Liver (tissue), 9 donors: ENCODE measurements around the gene MOXD1. TPM values are rescaled to one million over a fixed set of nuclear protein-coding genes. Genes with fewer than 3 reads are reported as not detected.

Experiments
- DNase-seq: peaks from one replicate; pipeline ENCODE4 v3.0.0-alpha.2; 2017; ENCODE audit warnings: low spot score
- H3K27ac ChIP-seq, 2 donors: one replicate each; pipeline ENCODE4 v1.7.0; 2013; ENCODE audit warnings: inconsistent platforms in 2 of 2, low read length in 2 of 2, control low read depth in 1 of 2, low read depth in 1 of 2, mild to moderate bottlenecking in 1 of 2
- H3K27me3 ChIP-seq, 4 donors: one replicate each; pipeline versions ENCODE4 v1.6.1 to v1.7.0; 2013; ENCODE audit warnings: low read length in 3 of 4, inconsistent platforms in 1 of 4, mild to moderate bottlenecking in 1 of 4, moderate library complexity in 1 of 4; ENCODE audit not compliant: control insufficient read depth in 4 of 4, insufficient read depth in 4 of 4
- H3K36me3 ChIP-seq, 4 donors: one replicate each; pipeline versions ENCODE4 v1.6.1 to v1.7.0; 2013; ENCODE audit warnings: low read length in 3 of 4, mild to moderate bottlenecking in 3 of 4, low read depth in 1 of 4, moderate library complexity in 1 of 4; ENCODE audit not compliant: control insufficient read depth in 4 of 4, insufficient read depth in 3 of 4
- H3K4me1 ChIP-seq, 4 donors: one replicate each; pipeline versions ENCODE4 v1.6.1 to v1.7.0; 2013; ENCODE audit warnings: low read length in 3 of 4, mild to moderate bottlenecking in 3 of 4, moderate library complexity in 1 of 4; ENCODE audit not compliant: control insufficient read depth in 4 of 4, insufficient read depth in 4 of 4
- H3K4me3 ChIP-seq, 3 donors: one replicate each; pipeline versions ENCODE4 v1.6.1 to v1.7.0; 2013; ENCODE audit warnings: low read length in 3 of 3, control low read depth in 1 of 3, low read depth in 1 of 3, mild to moderate bottlenecking in 1 of 3
- H3K9ac ChIP-seq, 2 donors: one replicate each; pipeline ENCODE4 v1.7.0; 2013; ENCODE audit warnings: low read length in 2 of 2, mild to moderate bottlenecking in 2 of 2, moderate library complexity in 2 of 2, control low read depth in 1 of 2, low read depth in 1 of 2
- H3K9me3 ChIP-seq, 4 donors: one replicate each; pipeline versions ENCODE4 v1.6.1 to v1.7.0; 2013; ENCODE audit warnings: low read length in 3 of 4; ENCODE audit not compliant: control insufficient read depth in 4 of 4
- EGR1 ChIP-seq, 2 donors: IDR thresholded peaks; 2 replicates each; pipeline ENCODE4 v1.6.1; 2016 to 2018; ENCODE audit warnings: antibody characterized with exemption in 2 of 2, low read depth in 2 of 2
- FOXA1 ChIP-seq: IDR thresholded peaks from 2 replicates; pipeline ENCODE4 v1.6.1; 2016; ENCODE audit warnings: antibody characterized with exemption
- HNF4A ChIP-seq, 2 donors: conservative IDR thresholded peaks; 2 replicates each; pipeline ENCODE4 v1.6.1; 2016; ENCODE audit warnings: antibody characterized with exemption in 2 of 2, mild to moderate bottlenecking in 2 of 2
- HNF4G ChIP-seq: IDR thresholded peaks from 2 replicates; pipeline ENCODE4 v1.6.1; 2016; ENCODE audit warnings: antibody characterized with exemption
- JUND ChIP-seq, 2 donors: IDR thresholded peaks; 2 replicates each; pipeline ENCODE4 v1.6.1; 2016; ENCODE audit warnings: antibody characterized with exemption in 2 of 2
- RAD21 ChIP-seq, 2 donors: IDR thresholded peaks; 2 replicates each; pipeline ENCODE4 v1.6.1; 2016; ENCODE audit warnings: antibody characterized with exemption in 2 of 2, mild to moderate bottlenecking in 2 of 2
- RXRA ChIP-seq, 2 donors: IDR thresholded peaks; 2 replicates each; pipeline ENCODE4 v1.6.1; 2017 to 2018; ENCODE audit warnings: antibody characterized with exemption in 2 of 2, mild to moderate bottlenecking in 1 of 2
- SP1 ChIP-seq: IDR thresholded peaks from 2 replicates; pipeline ENCODE4 v1.6.1; 2018; ENCODE audit warnings: antibody characterized with exemption, mild to moderate bottlenecking
- TAF1 ChIP-seq: conservative IDR thresholded peaks from 2 replicates; pipeline ENCODE4 v1.6.1; 2016; ENCODE audit warnings: antibody characterized with exemption, mild to moderate bottlenecking
- YY1 ChIP-seq: IDR thresholded peaks from 2 replicates; pipeline ENCODE4 v1.6.1; 2016; ENCODE audit warnings: antibody characterized with exemption, mild to moderate bottlenecking
- WGBS: extraction: QIAGEN DNeasy Blood & Tissue Kit; methylation state at CpG from one replicate; pipeline ENCODE4 v1.1.7; 2013; 5-methylcytosine and 5-hydroxymethylcytosine counted together
- polyA plus RNA-seq, 2 donors: library from polyadenylated mRNA; stranded (reverse) in 1 of 2; unstranded in 1 of 2; fragments of 200-250 nt in 1 of 2; fragments of >200 nt in 1 of 2; fragmentation: Nextera tagmentation in 1 of 2; extraction: Ambion mirVana in 1 of 2; gene quantifications; one replicate each; pipeline versions ENCODE4 v1.2.1 to v1.2.3, GENCODE V29; 2013 to 2015
- total RNA-seq, 2 donors: library from RNA; depleted of rRNA; stranded (reverse); fragments of >200 nt; gene quantifications; one replicate each; pipeline ENCODE4 v1.2.3, GENCODE V29; 2014
- TF ChIP-seq, protein P1 (sequence below): IDR thresholded peaks from 2 replicates; pipeline ENCODE4 v1.6.1; 2016; ENCODE audit warnings: antibody characterized with exemption
- TF ChIP-seq, protein P2 (sequence below): IDR thresholded peaks from 2 replicates; pipeline ENCODE4 v1.6.1; 2016; ENCODE audit warnings: antibody characterized with exemption, mild to moderate bottlenecking
- TF ChIP-seq, protein P3 (sequence below): fragments of 150-350 bp; IDR thresholded peaks from 2 replicates; pipeline ENCODE4 v1.5.1; 2017; ENCODE audit warnings: improper control_type of control experiment, low read depth, low read length; ENCODE audit not compliant: missing input control
- TF ChIP-seq, protein P4 (sequence below): IDR thresholded peaks from 2 replicates; pipeline ENCODE4 v1.6.1; 2016; ENCODE audit warnings: antibody characterized with exemption
- TF ChIP-seq, protein P5 (sequence below): IDR thresholded peaks from 2 replicates; pipeline ENCODE4 v1.6.1; 2016; ENCODE audit warnings: antibody characterized with exemption
- donor health status: healthy.
- donor health status: healthy.
- donor health status: healthy.
- donor health status: healthy.
- donor health status: healthy.

MOXD1 gene
- total and polyA plus RNA-seq, 4 donors, result 0.14 to 0.48 (median 0.24) TPM

DNA sequence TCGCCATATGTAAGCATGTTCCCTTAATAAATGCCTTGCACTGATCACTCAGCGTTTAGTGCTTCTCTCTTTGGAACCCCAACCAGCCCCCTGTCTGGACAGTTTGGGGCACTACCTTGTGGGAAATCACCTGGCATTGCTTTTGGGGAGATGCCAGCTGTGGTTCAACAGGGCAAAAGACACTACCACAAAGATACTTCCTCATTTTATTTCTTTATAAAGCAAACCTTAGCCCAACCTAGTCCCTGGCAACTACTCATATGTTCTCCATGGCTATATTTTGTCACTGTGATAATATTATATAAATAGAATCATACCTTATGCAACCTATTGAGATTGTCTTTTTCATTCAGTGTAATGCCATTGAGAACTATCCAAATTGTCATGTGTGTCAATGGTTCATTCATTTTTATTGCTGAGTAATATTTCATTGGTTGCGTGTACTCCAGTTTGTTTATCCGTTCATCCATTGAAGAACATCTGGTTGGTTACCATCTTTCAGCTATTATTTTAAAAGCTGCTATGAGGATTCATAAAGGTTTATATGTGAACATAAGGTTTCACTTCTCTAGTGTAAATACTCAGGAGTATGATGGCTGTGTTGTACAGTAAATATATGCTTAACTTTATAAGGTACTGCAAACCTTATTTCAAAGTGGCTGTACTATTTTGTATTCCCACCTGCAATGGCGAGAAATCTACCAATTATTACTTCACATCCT lies 114.8 kb downstream of the MOXD1 start:
- H3K4me1 ChIP-seq, result peaks cover 0 to 3% (median 1%) of the 10 kb centered on the region in 4 donors
- TF ChIP-seq HNF4A (conservative IDR thresholded peaks at IDR 0.05), result no peak
- TF ChIP-seq, protein P1, sequence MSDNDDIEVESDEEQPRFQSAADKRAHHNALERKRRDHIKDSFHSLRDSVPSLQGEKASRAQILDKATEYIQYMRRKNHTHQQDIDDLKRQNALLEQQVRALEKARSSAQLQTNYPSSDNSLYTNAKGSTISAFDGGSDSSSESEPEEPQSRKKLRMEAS, result no peak
- TF ChIP-seq, protein P2, sequence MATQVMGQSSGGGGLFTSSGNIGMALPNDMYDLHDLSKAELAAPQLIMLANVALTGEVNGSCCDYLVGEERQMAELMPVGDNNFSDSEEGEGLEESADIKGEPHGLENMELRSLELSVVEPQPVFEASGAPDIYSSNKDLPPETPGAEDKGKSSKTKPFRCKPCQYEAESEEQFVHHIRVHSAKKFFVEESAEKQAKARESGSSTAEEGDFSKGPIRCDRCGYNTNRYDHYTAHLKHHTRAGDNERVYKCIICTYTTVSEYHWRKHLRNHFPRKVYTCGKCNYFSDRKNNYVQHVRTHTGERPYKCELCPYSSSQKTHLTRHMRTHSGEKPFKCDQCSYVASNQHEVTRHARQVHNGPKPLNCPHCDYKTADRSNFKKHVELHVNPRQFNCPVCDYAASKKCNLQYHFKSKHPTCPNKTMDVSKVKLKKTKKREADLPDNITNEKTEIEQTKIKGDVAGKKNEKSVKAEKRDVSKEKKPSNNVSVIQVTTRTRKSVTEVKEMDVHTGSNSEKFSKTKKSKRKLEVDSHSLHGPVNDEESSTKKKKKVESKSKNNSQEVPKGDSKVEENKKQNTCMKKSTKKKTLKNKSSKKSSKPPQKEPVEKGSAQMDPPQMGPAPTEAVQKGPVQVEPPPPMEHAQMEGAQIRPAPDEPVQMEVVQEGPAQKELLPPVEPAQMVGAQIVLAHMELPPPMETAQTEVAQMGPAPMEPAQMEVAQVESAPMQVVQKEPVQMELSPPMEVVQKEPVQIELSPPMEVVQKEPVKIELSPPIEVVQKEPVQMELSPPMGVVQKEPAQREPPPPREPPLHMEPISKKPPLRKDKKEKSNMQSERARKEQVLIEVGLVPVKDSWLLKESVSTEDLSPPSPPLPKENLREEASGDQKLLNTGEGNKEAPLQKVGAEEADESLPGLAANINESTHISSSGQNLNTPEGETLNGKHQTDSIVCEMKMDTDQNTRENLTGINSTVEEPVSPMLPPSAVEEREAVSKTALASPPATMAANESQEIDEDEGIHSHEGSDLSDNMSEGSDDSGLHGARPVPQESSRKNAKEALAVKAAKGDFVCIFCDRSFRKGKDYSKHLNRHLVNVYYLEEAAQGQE, result no peak
- no peak for TF ChIP-seq HNF4G
- no peak for TF ChIP-seq EGR1 (IDR thresholded peaks at IDR 0.05; ENCODE audit: low read depth in 2 of 2)
- TF ChIP-seq, protein P3, sequence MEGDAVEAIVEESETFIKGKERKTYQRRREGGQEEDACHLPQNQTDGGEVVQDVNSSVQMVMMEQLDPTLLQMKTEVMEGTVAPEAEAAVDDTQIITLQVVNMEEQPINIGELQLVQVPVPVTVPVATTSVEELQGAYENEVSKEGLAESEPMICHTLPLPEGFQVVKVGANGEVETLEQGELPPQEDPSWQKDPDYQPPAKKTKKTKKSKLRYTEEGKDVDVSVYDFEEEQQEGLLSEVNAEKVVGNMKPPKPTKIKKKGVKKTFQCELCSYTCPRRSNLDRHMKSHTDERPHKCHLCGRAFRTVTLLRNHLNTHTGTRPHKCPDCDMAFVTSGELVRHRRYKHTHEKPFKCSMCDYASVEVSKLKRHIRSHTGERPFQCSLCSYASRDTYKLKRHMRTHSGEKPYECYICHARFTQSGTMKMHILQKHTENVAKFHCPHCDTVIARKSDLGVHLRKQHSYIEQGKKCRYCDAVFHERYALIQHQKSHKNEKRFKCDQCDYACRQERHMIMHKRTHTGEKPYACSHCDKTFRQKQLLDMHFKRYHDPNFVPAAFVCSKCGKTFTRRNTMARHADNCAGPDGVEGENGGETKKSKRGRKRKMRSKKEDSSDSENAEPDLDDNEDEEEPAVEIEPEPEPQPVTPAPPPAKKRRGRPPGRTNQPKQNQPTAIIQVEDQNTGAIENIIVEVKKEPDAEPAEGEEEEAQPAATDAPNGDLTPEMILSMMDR, result no peak
- no peak for TF ChIP-seq TAF1
- no peak for TF ChIP-seq JUND (IDR thresholded peaks at IDR 0.05)
- TF ChIP-seq, protein P4, sequence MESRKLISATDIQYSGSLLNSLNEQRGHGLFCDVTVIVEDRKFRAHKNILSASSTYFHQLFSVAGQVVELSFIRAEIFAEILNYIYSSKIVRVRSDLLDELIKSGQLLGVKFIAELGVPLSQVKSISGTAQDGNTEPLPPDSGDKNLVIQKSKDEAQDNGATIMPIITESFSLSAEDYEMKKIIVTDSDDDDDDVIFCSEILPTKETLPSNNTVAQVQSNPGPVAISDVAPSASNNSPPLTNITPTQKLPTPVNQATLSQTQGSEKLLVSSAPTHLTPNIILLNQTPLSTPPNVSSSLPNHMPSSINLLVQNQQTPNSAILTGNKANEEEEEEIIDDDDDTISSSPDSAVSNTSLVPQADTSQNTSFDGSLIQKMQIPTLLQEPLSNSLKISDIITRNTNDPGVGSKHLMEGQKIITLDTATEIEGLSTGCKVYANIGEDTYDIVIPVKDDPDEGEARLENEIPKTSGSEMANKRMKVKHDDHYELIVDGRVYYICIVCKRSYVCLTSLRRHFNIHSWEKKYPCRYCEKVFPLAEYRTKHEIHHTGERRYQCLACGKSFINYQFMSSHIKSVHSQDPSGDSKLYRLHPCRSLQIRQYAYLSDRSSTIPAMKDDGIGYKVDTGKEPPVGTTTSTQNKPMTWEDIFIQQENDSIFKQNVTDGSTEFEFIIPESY, result no peak
- TF ChIP-seq SP1, result no peak
- H3K9ac ChIP-seq, result no peak overlapping the region
- no peak for DNase-seq
- H3K36me3 ChIP-seq, result no peaks in the 10 kb centered on the region
- no peak overlapping the region for H3K4me3 ChIP-seq
- 78% methylated on average over 5 of the region's 5 CpGs for WGBS
- H3K27ac ChIP-seq, result no peak overlapping the region
- no peaks in the 10 kb centered on the region for H3K27me3 ChIP-seq
- H3K9me3 ChIP-seq, result no peaks in the 10 kb centered on the region

DNA sequence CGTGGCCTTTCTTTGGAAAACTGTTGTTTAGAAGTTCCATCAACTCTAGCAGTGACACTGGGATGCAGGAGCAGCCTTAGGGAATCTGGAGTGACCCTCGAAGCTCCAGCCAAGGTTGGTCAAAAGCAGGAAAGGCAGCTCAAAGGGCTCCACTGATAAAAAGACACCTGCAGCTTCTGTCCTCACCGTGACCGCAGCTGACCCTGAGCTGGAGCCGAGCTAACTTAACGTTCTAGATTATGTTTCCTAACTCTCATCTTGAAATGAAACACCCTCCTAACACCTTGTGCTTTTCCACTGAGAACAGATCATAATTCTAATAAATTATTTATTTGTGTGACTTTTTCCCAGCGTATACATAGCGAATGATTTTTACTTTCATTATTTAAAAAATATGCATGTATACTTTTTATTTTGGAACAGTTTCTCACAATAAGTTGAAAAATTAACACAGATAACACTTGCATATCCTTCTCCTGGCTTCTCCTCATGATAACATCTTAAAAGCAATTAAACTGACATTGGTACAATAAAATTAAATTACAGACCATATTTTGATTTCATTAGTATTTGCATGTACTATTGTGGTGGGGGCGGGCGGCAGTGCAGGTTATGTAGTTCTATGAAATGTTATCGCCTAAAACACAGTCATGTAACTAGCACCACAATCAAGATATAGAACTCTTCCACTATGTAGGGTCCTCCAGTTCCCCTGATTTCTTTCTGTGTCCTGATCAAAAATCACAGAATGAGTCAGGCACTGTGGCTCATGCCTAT lies 116.1 kb downstream of the MOXD1 start:
- Histone ChIP-seq H3K27ac (no peak overlapping the region), H3K27me3 (no peaks in the 10 kb centered on the region), H3K4me1 (peaks cover 0 to 3% (median 1%) of the 10 kb centered on the region in 4 donors), H3K36me3 (no peaks in the 10 kb centered on the region), H3K9ac (no peak overlapping the region), H3K4me3 (no peak overlapping the region), H3K9me3 (no peaks in the 10 kb centered on the region)
- no peak for DNase-seq
- 78% methylated on average over 11 of the region's 11 CpGs for WGBS
- no peak for TF ChIP-seq RXRA (IDR thresholded peaks at IDR 0.05)
- TF ChIP-seq YY1, result no peak
- no peak for TF ChIP-seq FOXA1
- TF ChIP-seq HNF4G, result no peak
- TF ChIP-seq, protein P1, result no peak
- TF ChIP-seq JUND (IDR thresholded peaks at IDR 0.05), result no peak
- no peak for TF ChIP-seq RAD21 (IDR thresholded peaks at IDR 0.05)
- TF ChIP-seq, protein P3, result no peak
- no peak for TF ChIP-seq HNF4A (conservative IDR thresholded peaks at IDR 0.05)
- TF ChIP-seq, protein P4, result no peak
- TF ChIP-seq, protein P5, sequence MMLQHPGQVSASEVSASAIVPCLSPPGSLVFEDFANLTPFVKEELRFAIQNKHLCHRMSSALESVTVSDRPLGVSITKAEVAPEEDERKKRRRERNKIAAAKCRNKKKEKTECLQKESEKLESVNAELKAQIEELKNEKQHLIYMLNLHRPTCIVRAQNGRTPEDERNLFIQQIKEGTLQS, result no peak
- no peak for TF ChIP-seq EGR1 (IDR thresholded peaks at IDR 0.05; ENCODE audit: low read depth in 2 of 2)
- no peak for TF ChIP-seq TAF1
- no peak for TF ChIP-seq SP1
